ENCODE data around the gene ADGRG6. TPM values are rescaled to one million over a fixed set of nuclear protein-coding genes. Genes with fewer than 3 reads are reported as not detected.

ADGRG6 gene
- polyA plus RNA-seq, 1 of the 3 experiments (the other 2 are of a cell fraction): 61.5 TPM

GRCh38 chr6:142462260-142462659, 160.5 kb downstream of the ADGRG6 start:
- no peaks in the 10 kb centered on the region for H3K36me3 ChIP-seq (replicated peaks in 1 of 2; ENCODE audit: control insufficient read depth in 1 of 2, insufficient read depth in 2 of 2, low read length in 1 of 2)
- 75% methylated on average over 2 of the region's 2 CpGs for WGBS (ENCODE audit: low lambda C conversion rate)
- H3K4me3 ChIP-seq (ENCODE audit: low read depth in 2 of 2, low read length in 1 of 2): no peak overlapping the region
- no peaks in the 10 kb centered on the region for H3K9me2 ChIP-seq
- H3K27me3 ChIP-seq (ENCODE audit: insufficient read depth): no peaks in the 10 kb centered on the region
- CTCF ChIA-PET: interaction anchor here (1.2 kb wide), 1 partner anchor 12 kb away, joined by 5 read pairs; no protein-coding TSS in a partner anchor
- DNase-seq: no peak
- no peaks in the 10 kb centered on the region for H3K9me3 ChIP-seq
- H3F3A ChIP-seq (replicated peaks; ENCODE audit: insufficient read depth): peaks cover 9% of the 10 kb centered on the region
- no peak overlapping the region for H3K27ac ChIP-seq (ENCODE audit: low read depth in 2 of 2, low read length in 1 of 2)
- POLR2A ChIA-PET: no interaction called here
- H2AFZ ChIP-seq (ENCODE audit: low read depth): no peak overlapping the region
- H3K9ac ChIP-seq: no peak overlapping the region
- no peaks in the 10 kb centered on the region for H3K4me1 ChIP-seq (ENCODE audit: control insufficient read depth in 1 of 2, insufficient read depth in 2 of 2, low read depth in 1 of 2, low read length in 1 of 2)
- TF ChIP-seq CTCF (IDR thresholded peaks at IDR 0.05): peak; percentile 21; the same call in 1 of the 2 replicates
- TF ChIP-seq NRF1 (IDR thresholded peaks at IDR 0.05; ENCODE audit: low read depth, low read length): no peak
- no peak overlapping the region for H3K4me2 ChIP-seq
- H4K20me1 ChIP-seq (ENCODE audit: insufficient read depth): no peaks in the 10 kb centered on the region
- H3K79me2 ChIP-seq (ENCODE audit: insufficient read depth): no peaks in the 10 kb centered on the region

- H3K36me3 ChIP-seq (replicated peaks in 1 of 2; ENCODE audit: control insufficient read depth in 1 of 2, insufficient read depth in 2 of 2, low read length in 1 of 2): peaks cover 0 to 3% of the 10 kb centered on the region in 2 experiments
- ChIA-PET CTCF (interaction anchor here (1.0 kb wide), 1 partner anchor 11 kb away, joined by 4 read pairs; no protein-coding TSS in a partner anchor), POLR2A (no interaction called here)
- no peaks in the 10 kb centered on the region for H4K20me1 ChIP-seq (ENCODE audit: insufficient read depth)
- H3K9ac ChIP-seq: no peak overlapping the region
- H3K9me2 ChIP-seq: no peaks in the 10 kb centered on the region
- H3K27me3 ChIP-seq (ENCODE audit: insufficient read depth): no peaks in the 10 kb centered on the region
- no peak for DNase-seq
- no peak overlapping the region for H3K27ac ChIP-seq (ENCODE audit: low read depth in 2 of 2, low read length in 1 of 2)
- no peaks in the 10 kb centered on the region for H3K4me1 ChIP-seq (ENCODE audit: control insufficient read depth in 1 of 2, insufficient read depth in 2 of 2, low read depth in 1 of 2, low read length in 1 of 2)
- no peak overlapping the region for H3K4me2 ChIP-seq
- no peaks in the 10 kb centered on the region for H3K79me2 ChIP-seq (ENCODE audit: insufficient read depth)
- H3F3A ChIP-seq (replicated peaks; ENCODE audit: insufficient read depth): peaks cover 8% of the 10 kb centered on the region
- no peaks in the 10 kb centered on the region for H3K9me3 ChIP-seq
- H2AFZ ChIP-seq (ENCODE audit: low read depth): no peak overlapping the region
- no peak overlapping the region for H3K4me3 ChIP-seq (ENCODE audit: low read depth in 2 of 2, low read length in 1 of 2)
- WGBS (ENCODE audit: low lambda C conversion rate): 47% methylated on average over 6 of the region's 6 CpGs
- TF ChIP-seq TCF12 (IDR thresholded peaks at IDR 0.05): no peak
- TF ChIP-seq TEAD4 (IDR thresholded peaks at IDR 0.05; ENCODE audit: borderline replicate concordance, insufficient read depth): no peak
Observed at GRCh38 chr6:142463988-142464387, 162.2 kb downstream of the ADGRG6 start.

GRCh38 chr6:142469220-142469619, 167.4 kb downstream of the ADGRG6 start:
- H3K4me2 ChIP-seq: no peak overlapping the region
- no peak overlapping the region for H3K27ac ChIP-seq (ENCODE audit: low read depth in 2 of 2, low read length in 1 of 2)
- no peaks in the 10 kb centered on the region for H3K79me2 ChIP-seq (ENCODE audit: insufficient read depth)
- no peaks in the 10 kb centered on the region for H3K9me2 ChIP-seq
- CTCF ChIA-PET: interaction anchor here (1.6 kb wide), 1 partner anchor 8 kb away, joined by 4 read pairs; no protein-coding TSS in a partner anchor
- H3K4me3 ChIP-seq (ENCODE audit: low read depth in 2 of 2, low read length in 1 of 2): no peak overlapping the region
- peaks cover 3% of the 10 kb centered on the region for H3F3A ChIP-seq (replicated peaks; ENCODE audit: insufficient read depth)
- H3K9me3 ChIP-seq: no peaks in the 10 kb centered on the region
- POLR2A ChIA-PET: no interaction called here
- DNase-seq: no peak
- no peaks in the 10 kb centered on the region; a peak in 1 of 4 replicates for H3K4me1 ChIP-seq (ENCODE audit: control insufficient read depth in 1 of 2, insufficient read depth in 2 of 2, low read depth in 1 of 2, low read length in 1 of 2)
- H2AFZ ChIP-seq (ENCODE audit: low read depth): no peak overlapping the region
- H4K20me1 ChIP-seq (ENCODE audit: insufficient read depth): no peaks in the 10 kb centered on the region
- H3K27me3 ChIP-seq (ENCODE audit: insufficient read depth): no peaks in the 10 kb centered on the region
- WGBS (ENCODE audit: low lambda C conversion rate): 61% methylated on average over 1 of the region's 1 CpG
- no peak overlapping the region for H3K9ac ChIP-seq
- H3K36me3 ChIP-seq (replicated peaks in 1 of 2; ENCODE audit: control insufficient read depth in 1 of 2, insufficient read depth in 2 of 2, low read length in 1 of 2): peaks cover 0 to 3% of the 10 kb centered on the region in 2 experiments
- TF ChIP-seq FOSL2 (IDR thresholded peaks at IDR 0.05; ENCODE audit: borderline replicate concordance, low read depth) (no peak), POLR2AphosphoS5 (IDR thresholded peaks at IDR 0.05; ENCODE audit: low read depth, low read length) (no peak), NRF1 (IDR thresholded peaks at IDR 0.05; ENCODE audit: low read depth, low read length) (no peak), GATA2 (CRISPR knock-in tag; IDR thresholded peaks at IDR 0.05) (no peak), USF2 (IDR thresholded peaks at IDR 0.05; ENCODE audit: borderline replicate concordance, low read depth, low read length) (no peak), GABPA (IDR thresholded peaks at IDR 0.05; ENCODE audit: low read depth) (no peak)
- TF ChIP-seq, protein P1, sequence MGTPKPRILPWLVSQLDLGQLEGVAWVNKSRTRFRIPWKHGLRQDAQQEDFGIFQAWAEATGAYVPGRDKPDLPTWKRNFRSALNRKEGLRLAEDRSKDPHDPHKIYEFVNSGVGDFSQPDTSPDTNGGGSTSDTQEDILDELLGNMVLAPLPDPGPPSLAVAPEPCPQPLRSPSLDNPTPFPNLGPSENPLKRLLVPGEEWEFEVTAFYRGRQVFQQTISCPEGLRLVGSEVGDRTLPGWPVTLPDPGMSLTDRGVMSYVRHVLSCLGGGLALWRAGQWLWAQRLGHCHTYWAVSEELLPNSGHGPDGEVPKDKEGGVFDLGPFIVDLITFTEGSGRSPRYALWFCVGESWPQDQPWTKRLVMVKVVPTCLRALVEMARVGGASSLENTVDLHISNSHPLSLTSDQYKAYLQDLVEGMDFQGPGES (IDR thresholded peaks at IDR 0.05; ENCODE audit: low read depth, low read length): no peak
- TF ChIP-seq, protein P2, sequence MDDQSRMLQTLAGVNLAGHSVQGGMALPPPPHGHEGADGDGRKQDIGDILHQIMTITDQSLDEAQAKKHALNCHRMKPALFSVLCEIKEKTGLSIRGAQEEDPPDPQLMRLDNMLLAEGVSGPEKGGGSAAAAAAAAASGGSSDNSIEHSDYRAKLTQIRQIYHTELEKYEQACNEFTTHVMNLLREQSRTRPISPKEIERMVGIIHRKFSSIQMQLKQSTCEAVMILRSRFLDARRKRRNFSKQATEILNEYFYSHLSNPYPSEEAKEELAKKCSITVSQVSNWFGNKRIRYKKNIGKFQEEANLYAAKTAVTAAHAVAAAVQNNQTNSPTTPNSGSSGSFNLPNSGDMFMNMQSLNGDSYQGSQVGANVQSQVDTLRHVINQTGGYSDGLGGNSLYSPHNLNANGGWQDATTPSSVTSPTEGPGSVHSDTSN (IDR thresholded peaks at IDR 0.05): no peak
- TF ChIP-seq, protein P3, sequence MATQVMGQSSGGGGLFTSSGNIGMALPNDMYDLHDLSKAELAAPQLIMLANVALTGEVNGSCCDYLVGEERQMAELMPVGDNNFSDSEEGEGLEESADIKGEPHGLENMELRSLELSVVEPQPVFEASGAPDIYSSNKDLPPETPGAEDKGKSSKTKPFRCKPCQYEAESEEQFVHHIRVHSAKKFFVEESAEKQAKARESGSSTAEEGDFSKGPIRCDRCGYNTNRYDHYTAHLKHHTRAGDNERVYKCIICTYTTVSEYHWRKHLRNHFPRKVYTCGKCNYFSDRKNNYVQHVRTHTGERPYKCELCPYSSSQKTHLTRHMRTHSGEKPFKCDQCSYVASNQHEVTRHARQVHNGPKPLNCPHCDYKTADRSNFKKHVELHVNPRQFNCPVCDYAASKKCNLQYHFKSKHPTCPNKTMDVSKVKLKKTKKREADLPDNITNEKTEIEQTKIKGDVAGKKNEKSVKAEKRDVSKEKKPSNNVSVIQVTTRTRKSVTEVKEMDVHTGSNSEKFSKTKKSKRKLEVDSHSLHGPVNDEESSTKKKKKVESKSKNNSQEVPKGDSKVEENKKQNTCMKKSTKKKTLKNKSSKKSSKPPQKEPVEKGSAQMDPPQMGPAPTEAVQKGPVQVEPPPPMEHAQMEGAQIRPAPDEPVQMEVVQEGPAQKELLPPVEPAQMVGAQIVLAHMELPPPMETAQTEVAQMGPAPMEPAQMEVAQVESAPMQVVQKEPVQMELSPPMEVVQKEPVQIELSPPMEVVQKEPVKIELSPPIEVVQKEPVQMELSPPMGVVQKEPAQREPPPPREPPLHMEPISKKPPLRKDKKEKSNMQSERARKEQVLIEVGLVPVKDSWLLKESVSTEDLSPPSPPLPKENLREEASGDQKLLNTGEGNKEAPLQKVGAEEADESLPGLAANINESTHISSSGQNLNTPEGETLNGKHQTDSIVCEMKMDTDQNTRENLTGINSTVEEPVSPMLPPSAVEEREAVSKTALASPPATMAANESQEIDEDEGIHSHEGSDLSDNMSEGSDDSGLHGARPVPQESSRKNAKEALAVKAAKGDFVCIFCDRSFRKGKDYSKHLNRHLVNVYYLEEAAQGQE (IDR thresholded peaks at IDR 0.05; ENCODE audit: low read depth, low read length): no peak
